Astrocyte of the spinal cord (primary cell): ENCODE measurements around the gene SDSL.

ENCODE experiments used
- DNase-seq: peaks from one replicate; pipeline ENCODE4 v3.0.0; 2011; ENCODE audit warnings: low read depth, low spot score
- H3K4me3 ChIP-seq: 2 replicates; pipeline ENCODE4 v1.5.1; 2011; ENCODE audit warnings: low read depth, mild to moderate bottlenecking, low read length, moderate library complexity
- in situ Hi-C: cut with HindIII; loops from 2 replicates; pipeline ENCODE4 v1.10.0; 2017; ENCODE audit warnings: low sequenced_read_pairs
- TF ChIP-seq, protein P1 (sequence below): IDR thresholded peaks from 2 replicates; pipeline ENCODE4 v1.5.1; 2012; ENCODE audit warnings: low read depth, mild to moderate bottlenecking, low read length, inconsistent platforms

SDSL gene

DNA sequence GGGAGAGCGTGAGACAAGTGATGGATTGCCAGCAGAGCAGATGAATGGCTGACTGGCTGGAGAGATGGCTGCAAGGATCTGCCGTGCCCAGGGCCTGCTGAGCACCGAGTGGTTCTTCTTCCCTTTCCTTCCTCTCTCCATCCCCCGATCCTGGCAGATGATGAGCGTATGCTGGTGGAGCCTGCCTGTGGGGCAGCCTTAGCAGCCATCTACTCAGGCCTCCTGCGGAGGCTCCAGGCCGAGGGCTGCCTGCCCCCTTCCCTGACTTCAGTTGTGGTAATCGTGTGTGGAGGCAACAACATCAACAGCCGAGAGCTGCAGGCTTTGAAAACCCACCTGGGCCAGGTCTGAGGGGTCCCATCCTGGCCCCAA, 15.5 kb downstream of the SDSL start:
- in situ Hi-C loops, result no loop called here
- DNase-seq, result no peak
- TF ChIP-seq, protein P1, sequence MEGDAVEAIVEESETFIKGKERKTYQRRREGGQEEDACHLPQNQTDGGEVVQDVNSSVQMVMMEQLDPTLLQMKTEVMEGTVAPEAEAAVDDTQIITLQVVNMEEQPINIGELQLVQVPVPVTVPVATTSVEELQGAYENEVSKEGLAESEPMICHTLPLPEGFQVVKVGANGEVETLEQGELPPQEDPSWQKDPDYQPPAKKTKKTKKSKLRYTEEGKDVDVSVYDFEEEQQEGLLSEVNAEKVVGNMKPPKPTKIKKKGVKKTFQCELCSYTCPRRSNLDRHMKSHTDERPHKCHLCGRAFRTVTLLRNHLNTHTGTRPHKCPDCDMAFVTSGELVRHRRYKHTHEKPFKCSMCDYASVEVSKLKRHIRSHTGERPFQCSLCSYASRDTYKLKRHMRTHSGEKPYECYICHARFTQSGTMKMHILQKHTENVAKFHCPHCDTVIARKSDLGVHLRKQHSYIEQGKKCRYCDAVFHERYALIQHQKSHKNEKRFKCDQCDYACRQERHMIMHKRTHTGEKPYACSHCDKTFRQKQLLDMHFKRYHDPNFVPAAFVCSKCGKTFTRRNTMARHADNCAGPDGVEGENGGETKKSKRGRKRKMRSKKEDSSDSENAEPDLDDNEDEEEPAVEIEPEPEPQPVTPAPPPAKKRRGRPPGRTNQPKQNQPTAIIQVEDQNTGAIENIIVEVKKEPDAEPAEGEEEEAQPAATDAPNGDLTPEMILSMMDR, result no peak
- no peak overlapping the region for H3K4me3 ChIP-seq

DNA sequence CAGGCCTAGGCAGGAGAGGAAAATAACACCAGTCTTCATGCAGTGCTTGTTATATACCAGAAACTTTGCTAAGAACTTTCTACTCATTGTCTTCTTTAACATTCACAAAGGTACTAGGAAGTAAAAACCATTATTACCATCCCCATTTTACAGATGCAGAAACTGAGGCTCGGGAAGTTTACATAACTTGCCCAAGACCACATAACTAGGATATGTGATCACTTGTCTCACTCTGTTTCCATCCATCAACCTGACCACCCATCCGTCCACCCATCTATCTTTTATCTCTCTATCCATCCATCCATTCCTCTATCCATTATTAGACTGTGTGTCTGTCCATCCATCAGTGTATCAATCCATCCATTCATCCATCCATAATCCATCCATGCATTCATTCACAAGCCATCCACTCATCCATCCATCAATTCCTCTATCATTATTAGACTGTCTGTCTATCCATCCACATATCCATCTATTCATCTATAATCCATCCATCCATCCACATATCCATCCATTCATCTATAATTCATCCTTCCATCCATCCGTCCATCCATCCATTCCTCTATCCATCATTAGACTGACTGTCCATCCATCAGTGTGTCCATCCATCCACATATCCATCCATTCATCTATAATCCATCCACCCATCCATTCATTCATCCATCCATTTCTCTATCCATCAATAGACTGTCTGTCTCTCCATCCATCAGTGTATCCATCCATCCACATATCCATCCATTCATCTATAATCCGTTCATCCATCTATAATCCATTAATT, 16.5 kb downstream of the SDSL start:
- DNase-seq, result no peak
- TF ChIP-seq, protein P1, result no peak
- no peak overlapping the region for H3K4me3 ChIP-seq
- in situ Hi-C loops, result no loop called here

DNA sequence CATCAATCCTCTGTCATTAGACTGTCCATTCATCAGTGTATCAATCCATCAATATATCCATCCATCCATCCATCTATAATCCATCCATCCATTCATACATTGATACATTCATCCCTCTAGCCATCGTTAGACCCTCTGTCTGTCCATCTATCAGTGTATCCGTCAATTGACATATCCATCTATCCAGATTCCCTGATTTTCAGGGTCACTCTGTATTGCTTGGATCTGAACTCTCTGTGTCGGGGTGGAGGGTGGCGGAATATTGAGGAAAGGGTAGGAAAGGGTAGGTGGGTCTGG, 17.1 kb downstream of the SDSL start:
- no peak overlapping the region for H3K4me3 ChIP-seq
- in situ Hi-C loops, result no loop called here
- TF ChIP-seq, protein P1, result no peak
- no peak for DNase-seq

DNA sequence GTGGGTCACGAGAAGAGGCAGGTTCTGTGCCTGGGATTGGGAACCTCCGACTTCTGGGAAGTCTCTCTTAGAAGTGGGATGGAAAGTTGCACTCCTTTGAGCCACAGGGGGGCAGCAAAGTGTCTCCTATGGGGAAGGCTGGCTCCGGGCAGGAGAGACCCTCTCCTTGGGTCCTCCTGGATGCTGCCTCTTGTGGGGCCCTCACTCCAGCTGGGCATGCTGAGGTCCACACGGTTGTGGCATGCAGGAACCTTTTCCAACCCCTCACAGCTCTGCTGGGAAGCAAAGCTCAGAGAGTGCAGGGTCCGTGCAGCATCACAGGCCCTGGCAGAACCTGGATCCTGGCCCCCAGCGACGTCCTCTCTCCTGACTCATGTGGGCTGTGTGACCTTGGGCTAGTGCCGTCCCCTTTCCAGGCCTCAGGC, 17.4 kb downstream of the SDSL start:
- TF ChIP-seq, protein P1, result peak; percentile 77
- no peak overlapping the region for H3K4me3 ChIP-seq
- peak; percentile 27 for DNase-seq
- in situ Hi-C loops, result no loop called here

DNA sequence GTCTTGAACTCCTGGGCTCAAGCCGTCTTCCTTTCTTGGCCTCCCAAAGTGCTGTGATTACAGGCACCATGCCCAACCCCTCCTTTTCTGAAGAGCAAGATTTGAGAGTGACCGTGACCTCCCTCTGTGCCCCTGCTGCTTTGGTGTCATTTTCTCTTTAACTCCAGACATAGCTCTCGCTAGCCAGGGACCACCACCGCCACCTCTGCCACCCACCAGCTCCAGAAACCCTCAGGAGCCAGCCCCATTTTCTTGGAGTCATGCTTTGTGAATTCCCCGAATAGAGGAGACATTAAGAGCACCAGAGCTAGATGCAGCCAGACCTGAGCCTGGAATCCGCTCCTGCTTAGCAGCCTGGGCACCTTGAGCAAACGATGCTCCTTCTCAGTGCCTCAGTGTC, 18.2 kb downstream of the SDSL start:
- no peak for DNase-seq
- TF ChIP-seq, protein P1, result no peak
- H3K4me3 ChIP-seq, result no peak overlapping the region
- in situ Hi-C loops, result no loop called here

DNA sequence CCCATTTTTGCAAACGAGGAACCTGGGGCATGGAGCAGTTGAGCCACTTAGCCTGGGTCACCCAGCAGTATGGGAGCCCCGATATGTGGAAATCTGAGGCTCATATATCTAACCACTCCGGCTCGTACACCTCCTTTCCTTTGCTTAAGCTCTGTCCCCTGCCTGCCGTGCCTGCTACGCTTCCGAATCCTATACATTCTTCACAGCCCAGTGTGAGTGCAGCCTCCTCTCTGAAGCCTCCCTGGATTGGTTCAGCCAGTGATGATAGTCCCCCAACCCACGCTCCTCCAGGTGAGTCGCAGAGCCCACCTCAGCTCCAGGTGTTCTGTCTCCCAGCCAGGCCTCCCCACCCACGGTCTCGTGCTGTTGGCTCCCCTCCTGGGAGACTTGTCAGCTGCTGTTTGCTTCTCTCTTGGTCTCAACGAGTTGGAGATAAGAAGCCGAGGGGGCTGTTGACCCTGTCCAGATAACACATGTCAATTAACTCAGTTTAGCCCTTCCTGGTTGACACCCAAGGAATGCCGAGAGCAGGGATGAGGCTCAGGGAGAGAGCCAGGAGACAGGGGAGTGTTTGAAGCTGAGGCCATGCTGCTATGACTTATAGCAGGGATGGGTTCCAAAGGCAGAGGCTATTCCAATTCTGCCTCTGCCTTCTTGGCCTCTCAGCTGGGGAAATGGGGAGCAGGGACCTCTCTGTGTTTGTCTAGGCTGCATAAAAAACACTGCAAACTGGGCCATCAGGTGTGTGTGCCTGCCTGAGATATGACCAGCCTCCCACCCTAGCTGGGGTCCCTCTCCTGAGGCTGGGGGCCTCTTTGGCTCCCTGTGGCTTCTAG, 19.0 kb downstream of the SDSL start:
- no peak overlapping the region for H3K4me3 ChIP-seq
- TF ChIP-seq, protein P1, result no peak
- no peak for DNase-seq
- in situ Hi-C loops, result no loop called here
